Suppressor macrophage (primary cell): ENCODE results near the gene MAGI1.

Experiments used
- DNase-seq, 4 experiments: peaks; one replicate each; pipeline ENCODE4 v3.0.0-alpha.2; 2020 to 2022

MAGI1 gene

GRCh38 chr3:65702202-65702601, 336.5 kb downstream of the MAGI1 start:
- DNase-seq = no peak

- DNase-seq = no peak
These were observed 337.2 kb downstream of the MAGI1 start for GRCh38 chr3:65701516-65701915.

- DNase-seq = no peak
These were observed 349.3 kb downstream of the MAGI1 start for GRCh38 chr3:65689436-65689835.

GRCh38 chr3:65687741-65688140, 351.0 kb downstream of the MAGI1 start:
- no peak for DNase-seq

GRCh38 chr3:65685621-65686235, 353.0 kb downstream of the MAGI1 start:
- no peak for DNase-seq

GRCh38 chr3:65678516-65678915, 360.2 kb downstream of the MAGI1 start:
- no peak for DNase-seq

- no peak for DNase-seq
These were observed 361.2 kb downstream of the MAGI1 start for GRCh38 chr3:65677486-65678010.

GRCh38 chr3:65676580-65676979, 362.1 kb downstream of the MAGI1 start:
- no peak for DNase-seq

- no peak for DNase-seq
These were observed 363.7 kb downstream of the MAGI1 start for GRCh38 chr3:65675011-65675410.

GRCh38 chr3:65674226-65674625, 364.5 kb downstream of the MAGI1 start:
- no peak for DNase-seq

- DNase-seq = peak; percentile 41 to 57 (median 52)
These were observed 365.6 kb downstream of the MAGI1 start for GRCh38 chr3:65672871-65673815.

- DNase-seq = no peak
These were observed 366.7 kb downstream of the MAGI1 start for GRCh38 chr3:65672061-65672460.

GRCh38 chr3:65671004-65671403, 367.7 kb downstream of the MAGI1 start:
- DNase-seq = no peak

GRCh38 chr3:65669163-65669875, 369.4 kb downstream of the MAGI1 start:
- DNase-seq = no peak

- no peak for DNase-seq
These were observed 370.8 kb downstream of the MAGI1 start for GRCh38 chr3:65667963-65668362.

GRCh38 chr3:65666448-65667091, 372.1 kb downstream of the MAGI1 start:
- DNase-seq = no peak

GRCh38 chr3:65665915-65666314, 372.8 kb downstream of the MAGI1 start:
- DNase-seq = no peak

GRCh38 chr3:65664931-65665330, 373.8 kb downstream of the MAGI1 start:
- no peak for DNase-seq

- no peak for DNase-seq
These were observed 374.3 kb downstream of the MAGI1 start for GRCh38 chr3:65664446-65664845.

- no peak for DNase-seq
These were observed 376.6 kb downstream of the MAGI1 start for GRCh38 chr3:65662095-65662494.

GRCh38 chr3:65660000-65660598, 378.6 kb downstream of the MAGI1 start:
- DNase-seq = no peak

- no peak for DNase-seq
These were observed 379.3 kb downstream of the MAGI1 start for GRCh38 chr3:65659396-65659795.
